DMS153 treated with DMSO at 0.1 percent for 48 hours (cell line): ENCODE data around the gene AAK1.
"Not testable (repeated sequence)": the region's sequence is repeated elsewhere in the genome, so short reads cannot be mapped to it uniquely, and the experiment has no call there.

Source experiments
- DNase-seq: peaks from one replicate; lab custom pipeline; 2025; ENCODE audit not compliant: unreplicated experiment; lab: John Stamatoyannopoulos, UW

Gene AAK1

DNA sequence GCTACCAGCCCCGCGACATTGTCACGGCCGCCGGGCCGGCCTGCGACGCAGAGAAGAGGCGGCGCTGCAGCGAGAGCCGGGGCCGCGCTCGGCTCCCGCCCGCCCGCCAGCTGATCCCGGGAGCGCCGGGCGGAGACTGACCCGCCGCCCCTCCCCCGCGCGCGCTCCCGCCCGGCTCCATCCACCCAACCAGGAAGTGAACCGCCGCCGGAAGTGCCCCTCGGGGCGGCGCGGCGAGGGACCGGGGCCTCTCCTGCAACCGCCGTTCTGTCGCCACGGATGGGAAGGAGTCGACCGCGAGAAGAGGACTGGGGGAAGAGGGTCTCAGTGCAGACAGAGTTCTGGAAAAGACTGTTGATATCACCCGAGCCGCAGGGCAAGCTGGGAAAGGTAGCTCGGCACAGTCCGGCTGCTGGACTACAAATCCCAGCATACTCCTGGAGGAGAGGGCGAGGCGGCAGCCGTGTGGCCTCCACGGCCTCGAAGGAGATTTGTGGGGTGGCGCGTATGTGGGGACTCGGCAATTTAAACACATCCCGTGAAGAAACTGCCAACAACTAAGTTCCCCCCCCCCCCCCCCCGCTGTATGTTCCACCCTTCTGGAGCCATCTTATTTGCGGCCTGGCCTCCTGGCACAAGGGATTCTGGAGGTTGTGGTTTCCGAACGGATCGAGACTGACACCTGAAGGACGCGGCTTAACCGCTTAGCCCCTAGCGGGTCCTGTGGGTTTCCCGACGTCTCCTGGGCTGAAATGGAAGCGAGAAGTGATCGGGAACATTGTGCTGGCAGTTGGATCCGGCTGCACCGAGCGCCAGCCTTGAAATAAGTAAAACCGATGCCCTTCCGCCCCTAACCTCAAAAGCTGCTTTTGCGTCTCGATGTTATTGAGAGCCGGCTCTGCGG is at the start of gene AAK1:
Gene AAK1, minus strand, starts transcription at position 138 of the 904 bp plus-strand sequence. CDS start 699 bp downstream, outside the sequence.
- DNase-seq: peak; percentile 89

DNA sequence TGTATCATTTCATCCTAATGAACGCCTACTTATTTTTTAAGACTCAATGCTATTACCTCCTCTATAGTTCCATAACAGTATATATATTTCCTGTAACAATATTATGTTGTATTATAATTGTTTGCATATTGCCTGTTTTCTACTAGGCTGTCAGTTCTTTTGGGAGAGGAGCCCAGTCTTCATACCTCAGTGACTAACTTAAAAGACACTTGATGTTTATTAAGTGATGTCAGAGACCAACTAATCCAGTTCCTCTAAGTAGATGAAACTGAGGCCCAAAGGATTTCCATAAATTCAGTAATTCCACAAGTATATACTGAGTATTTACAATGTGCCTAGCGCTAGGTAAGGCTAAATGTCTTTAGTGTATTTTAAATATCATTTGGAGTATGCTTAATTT is 48.9 kb upstream of the AAK1 start:
- no peak for DNase-seq

- no peak for DNase-seq
Observed at GRCh38 chr2:69689969-69690368, 46.4 kb upstream of the AAK1 start.

- no peak for DNase-seq
Observed at GRCh38 chr2:69689466-69689865, 45.9 kb upstream of the AAK1 start.

DNA sequence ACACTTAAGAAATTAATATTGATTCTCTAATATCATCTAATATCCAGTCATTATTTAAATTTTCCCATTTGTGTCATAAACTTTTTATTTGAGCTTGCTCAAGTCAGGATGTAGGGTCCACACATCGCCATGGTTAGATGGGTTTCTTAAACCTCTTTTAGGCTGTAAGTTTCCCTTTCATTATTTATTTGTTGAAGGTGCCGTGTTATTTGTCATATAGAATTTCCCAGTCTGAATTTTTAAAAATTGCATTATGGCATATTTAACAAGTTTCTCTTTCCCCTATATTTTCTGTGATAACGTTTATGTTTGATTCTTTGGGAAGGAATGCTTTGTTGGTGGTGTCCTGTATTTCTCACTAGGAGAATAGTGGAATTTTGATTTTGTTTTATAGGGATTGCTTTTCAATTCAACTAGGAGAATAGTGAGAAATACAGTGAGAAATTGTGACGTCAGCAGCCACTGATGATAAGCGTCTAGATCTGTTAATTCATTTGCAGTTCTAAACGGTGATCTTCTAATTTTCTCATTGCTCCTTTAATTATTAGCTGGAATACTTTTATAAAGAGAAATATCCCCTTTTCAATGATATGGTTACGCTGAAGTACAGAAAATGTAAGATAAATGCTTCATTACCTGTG is 44.6 kb upstream of the AAK1 start:
- no peak for DNase-seq

GRCh38 chr2:69686813-69687212 is 43.3 kb upstream of the AAK1 start:
- DNase-seq: no peak

- no peak for DNase-seq
Observed at GRCh38 chr2:69685321-69686048, 41.9 kb upstream of the AAK1 start.

DNA sequence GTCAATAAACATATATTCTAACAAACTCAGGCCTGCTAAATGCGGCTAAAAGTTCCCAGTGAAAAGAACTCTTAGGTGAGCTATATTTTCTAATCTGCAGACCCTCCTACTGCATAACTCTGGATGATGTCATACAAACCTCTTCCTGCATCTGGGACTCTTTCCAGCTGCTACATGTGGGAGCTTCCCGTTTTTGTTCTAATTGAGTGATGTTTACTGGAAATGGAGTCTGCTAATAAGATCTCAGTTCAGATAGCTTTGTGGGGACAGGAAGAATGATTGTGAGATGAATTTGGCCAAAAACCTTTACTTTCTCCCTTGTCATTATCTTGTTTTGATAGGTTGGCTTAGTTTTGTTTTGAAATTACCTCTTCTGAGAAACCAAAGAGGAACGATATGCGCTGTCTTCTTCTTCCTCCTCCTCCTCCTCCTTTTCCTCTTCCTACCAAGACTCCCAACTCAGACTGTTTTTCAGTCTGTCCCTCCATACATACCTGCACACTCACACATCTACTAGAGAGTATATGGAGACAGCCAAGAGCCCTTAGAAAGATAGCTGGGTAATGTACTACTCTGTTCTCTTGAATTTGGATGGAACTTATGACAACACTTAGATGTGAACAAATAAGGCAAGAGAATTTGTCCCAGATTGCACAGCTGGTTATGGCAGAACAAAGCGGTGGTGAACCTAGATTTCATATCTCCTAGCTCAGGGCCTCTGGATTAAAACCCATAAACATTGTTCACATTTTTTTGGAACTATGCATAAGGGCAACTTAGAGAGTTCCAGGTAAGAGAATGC is 39.8 kb upstream of the AAK1 start:
- DNase-seq: no peak

DNA sequence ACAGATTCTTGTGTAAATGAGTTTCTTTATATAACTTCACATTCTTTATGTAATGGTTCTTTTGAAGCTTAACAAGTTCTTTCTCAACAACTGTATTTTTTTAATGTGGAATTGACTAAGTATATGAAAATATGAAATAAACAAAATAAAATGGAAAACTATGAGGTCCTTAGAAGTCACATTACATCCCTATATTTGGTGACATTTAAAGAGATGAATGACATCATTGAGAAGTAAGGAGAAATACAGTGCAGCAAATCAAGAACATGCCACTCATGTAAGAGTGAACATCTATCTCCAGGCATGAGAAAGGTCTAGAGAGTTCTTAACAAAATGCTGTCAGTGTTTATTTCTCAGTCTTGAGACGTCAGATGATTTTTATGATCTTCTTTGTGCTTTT is 39.0 kb upstream of the AAK1 start:
- DNase-seq: no peak

DNA sequence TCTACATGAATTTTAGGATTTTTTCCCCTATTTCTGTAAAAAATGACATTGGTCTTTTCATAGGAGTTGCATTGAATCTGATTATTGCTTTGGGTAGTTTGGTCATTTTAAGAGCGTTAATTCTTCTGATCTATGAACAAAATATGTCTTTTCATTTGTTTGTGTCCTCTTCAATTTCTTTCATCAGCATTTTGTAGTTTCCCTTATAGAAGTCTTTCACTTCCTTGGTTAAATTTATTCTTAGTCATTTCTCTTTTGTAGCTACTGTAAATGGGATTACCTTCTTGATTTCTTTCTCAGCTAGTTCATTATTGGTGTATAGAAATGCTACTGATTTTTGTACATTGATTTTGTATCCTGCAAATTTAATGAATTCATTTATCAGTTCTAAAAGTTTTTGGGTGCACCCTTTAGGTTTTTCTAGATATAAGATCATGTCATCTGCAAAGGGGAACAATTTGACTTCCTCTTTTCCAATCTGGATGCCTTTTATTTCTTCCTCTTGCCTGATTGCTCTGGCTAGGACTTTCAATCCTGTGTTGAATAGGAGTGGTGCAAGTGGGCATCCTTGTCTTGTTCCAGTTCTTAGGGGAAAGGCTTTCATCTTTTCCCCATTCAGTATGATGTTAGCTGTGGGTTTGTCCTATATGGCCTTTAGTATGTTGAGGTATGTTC is 36.6 kb upstream of the AAK1 start:
- DNase-seq: no peak

GRCh38 chr2:69677914-69678313 is 34.4 kb upstream of the AAK1 start:
- no peak for DNase-seq

- DNase-seq: no peak
Observed at GRCh38 chr2:69676146-69676545, 32.6 kb upstream of the AAK1 start.

DNA sequence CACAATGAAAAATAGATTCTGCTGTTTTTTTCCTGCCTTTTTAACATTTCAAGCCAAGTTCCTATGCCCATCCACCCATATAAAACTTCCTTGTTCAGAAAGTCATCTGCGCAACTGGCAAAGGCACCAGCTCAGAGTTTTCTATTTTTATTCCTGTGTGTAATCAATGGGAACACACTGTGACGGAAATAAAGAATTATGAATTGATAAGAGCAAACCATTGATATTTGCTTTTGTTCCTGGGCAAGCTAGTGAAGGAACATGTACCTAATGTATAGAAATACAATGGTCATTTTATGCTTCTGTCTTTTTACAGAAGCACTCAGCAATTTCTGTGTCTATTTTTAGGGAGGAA is 30.8 kb upstream of the AAK1 start:
- DNase-seq: no peak

DNA sequence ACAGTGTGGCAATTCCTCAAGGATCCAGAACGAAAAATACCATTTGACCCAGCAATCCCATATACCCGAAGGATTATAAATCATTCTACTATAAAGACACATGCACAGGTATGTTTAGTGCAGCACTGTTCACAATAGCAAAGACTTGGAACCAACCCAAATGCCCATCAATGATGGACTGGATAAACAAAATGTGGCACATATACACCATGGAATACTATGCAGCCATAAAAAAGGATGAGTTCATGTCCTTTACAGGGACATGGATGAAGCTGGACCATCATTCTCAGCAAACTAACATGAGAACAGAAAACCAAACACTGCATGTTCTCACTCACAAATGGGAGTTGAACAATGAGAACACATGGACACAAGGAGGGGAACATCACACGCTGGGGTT is 29.6 kb upstream of the AAK1 start:
- DNase-seq: not testable (repeated sequence)

- no peak for DNase-seq
Observed at GRCh38 chr2:69669666-69670065, 26.1 kb upstream of the AAK1 start.

DNA sequence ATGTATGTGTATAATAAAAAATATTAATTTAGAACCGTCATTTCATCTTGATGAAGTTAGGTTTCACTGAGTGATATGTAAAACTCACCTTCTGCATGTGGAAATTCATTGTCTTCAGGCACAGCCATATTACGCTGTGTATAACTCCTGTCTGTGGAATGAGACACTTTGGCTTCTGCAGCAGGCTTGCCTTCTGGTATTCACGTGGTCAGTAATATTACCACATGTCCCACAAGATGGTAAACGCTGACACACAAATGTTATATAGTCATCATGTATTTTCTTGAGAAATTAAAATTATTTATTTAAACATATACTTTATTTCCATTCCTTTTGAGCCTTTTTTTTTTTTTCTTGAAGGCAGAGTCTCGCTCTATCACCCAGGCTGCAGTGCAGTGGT is 25.1 kb upstream of the AAK1 start:
- no peak for DNase-seq

DNA sequence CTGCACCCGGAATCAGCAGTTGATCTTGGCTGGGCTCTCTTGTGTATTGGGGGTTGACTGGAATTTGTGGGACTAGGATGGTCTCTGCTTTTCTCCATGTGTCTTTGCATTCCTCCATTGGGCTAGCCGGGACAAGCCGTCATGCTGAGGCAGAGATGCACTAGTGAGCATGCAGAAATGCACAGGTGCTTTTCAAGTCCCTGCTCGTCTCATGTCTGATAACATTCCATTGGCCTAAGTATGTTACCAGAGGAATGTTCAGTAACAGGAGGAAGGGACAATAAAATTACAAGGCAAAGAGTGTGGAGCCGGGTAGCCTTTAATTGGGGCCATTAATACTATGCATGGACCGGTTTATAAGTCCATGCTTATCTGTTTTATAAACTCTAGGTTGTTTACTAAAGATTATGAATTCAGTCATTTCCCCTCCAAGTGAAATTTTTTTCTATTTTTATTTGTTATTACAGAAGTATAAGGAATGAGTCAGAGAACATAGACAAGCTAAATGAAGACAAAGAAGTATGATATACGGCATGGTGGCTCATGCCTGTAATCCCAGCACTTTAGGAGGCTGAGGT is 24.4 kb upstream of the AAK1 start:
- DNase-seq: no peak

DNA sequence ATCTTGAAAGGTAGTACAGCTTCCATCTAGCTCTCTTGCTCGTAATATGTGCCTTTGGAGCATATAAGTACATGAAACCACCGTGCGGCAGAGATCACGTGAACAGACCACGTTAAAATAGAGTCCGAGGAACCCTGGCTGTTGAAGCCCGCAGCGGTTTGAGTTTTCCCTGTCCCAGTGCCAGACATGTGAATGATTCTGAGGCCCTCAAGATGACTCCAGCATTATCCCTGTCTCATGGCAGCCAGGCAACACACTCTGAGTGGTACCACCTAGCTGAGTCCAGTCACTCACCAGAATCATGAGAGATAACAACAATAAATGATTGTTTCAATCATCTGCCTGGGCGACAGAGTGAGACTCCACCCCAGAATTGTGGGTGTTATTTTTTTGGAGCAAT is 21.6 kb upstream of the AAK1 start:
- no peak for DNase-seq

DNA sequence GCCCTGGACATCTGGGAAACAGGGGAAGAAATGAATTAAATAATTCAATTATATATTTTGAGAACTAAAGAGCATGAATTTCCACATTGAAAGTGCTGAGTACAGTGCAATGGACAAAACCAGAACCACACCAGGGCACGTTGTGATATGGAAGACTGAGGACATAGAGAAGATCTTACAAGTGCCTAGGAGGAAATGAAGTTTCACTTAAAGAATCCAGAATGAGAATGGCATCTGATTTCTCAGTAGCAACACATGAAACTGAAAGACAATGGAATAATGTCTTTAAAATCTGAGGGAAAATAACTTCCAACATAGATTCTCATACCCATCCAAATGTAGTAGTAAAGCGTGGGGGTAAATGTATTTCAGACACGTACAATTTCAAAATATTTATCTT is 20.3 kb upstream of the AAK1 start:
- no peak for DNase-seq

DNA sequence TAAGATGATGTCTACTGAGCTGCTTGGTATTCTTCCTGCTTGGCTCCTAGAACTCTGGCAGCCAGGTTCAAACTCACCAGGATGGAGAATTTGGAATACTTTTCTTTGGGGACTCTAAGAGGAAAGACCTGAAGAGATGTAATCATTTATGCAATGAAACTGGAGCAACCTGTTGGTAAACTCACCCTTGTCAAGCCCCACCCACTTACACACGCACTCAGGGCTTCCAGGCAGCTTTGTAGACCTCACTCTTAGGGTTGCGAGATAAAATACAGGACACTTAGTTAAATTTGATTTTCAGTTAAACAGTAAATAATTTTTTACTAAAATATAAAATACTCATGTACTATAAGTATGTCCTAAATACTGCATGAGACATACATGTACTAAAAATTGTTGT is 19.0 kb upstream of the AAK1 start:
- not testable (repeated sequence) for DNase-seq
